Esophagus squamous epithelium (tissue), 4 donors: ENCODE measurements around the gene KANSL1L.

Experiments used
- CTCF ChIP-seq, 6 experiments: fragments of 450-650 bp in 4 of 6; fragments of 200-600 bp in 2 of 6; sonication (generic) in 2 of 6; IDR thresholded peaks; one replicate each; pipeline ENCODE4 v1.5.1; 2016 to 2019; ENCODE audit warnings: antibody characterized with exemption in 6 of 6, mild to moderate bottlenecking in 4 of 6, moderate library complexity in 4 of 6
- POLR2A ChIP-seq, 4 donors: fragments of 450-650 bp; IDR thresholded peaks; one replicate each; pipeline ENCODE4 v1.6.1; 2017; ENCODE audit warnings: antibody characterized with exemption in 4 of 4, mild to moderate bottlenecking in 4 of 4, moderate library complexity in 3 of 4

DNA sequence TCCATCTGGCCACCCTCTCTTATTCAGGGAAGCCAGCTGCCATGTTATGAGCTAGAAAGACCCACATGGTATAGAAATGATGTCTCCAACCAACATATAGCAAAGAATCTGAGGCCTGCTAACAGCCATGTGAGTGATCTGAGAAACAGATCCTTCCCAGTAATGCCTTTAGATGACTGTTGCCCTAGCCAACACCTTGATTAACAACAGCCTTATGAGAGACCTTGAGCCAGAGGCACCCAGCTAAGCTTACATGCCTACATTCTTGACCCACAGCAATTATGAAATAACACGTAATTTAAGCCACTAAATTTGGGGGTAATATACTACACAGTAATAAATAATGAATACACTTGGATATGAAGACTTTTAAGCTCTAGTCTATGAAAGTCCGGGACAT is 13.0 kb downstream of the KANSL1L start:
- no peak for TF ChIP-seq CTCF (IDR thresholded peaks at IDR 0.05)
- no peak for TF ChIP-seq POLR2A (IDR thresholded peaks at IDR 0.05)
